IMR-90 (cell line): ENCODE data around the gene FAM3D. TPM values are rescaled to one million over a fixed set of nuclear protein-coding genes. Genes with fewer than 3 reads are reported as not detected.

Experiments used
- ATAC-seq: fragments of 200-7000 bp; cut with Tn5 transposase; 2 replicates; pipeline ENCODE4 v1.9.1; 2020; ENCODE audit warnings: low read depth, mild to moderate bottlenecking, moderate library complexity
- BruUV-seq: library from RNA; stranded (reverse); fragments of 400-500 nt; replicated peaks from 2 replicates; lab custom pipeline; 2021; lab: Mats Ljungman, UMichigan
- CTCF ChIA-PET: fragments of 300-600 bp; formaldehyde crosslinking; extraction: SDS; loops from one replicate; lab custom pipeline; 2021; ENCODE audit warnings: antibody characterized with exemption; lab: Yijun Ruan, JAX
- POLR2A ChIA-PET: fragments of 300-600 bp; sonication (Branson Sonifier 250); formaldehyde crosslinking; loops from one replicate; lab custom pipeline; 2022; ENCODE audit warnings: antibody characterized with exemption; ENCODE audit not compliant: unreplicated experiment; lab: Charles Lee
- DNase-seq: peaks from one replicate; pipeline ENCODE4 v3.0.0; 2013
- H2AFZ ChIP-seq: replicated peaks from 2 replicates; pipeline ENCODE3; 2013; ENCODE audit warnings: low read length, mild to moderate bottlenecking; ENCODE audit not compliant: poor library complexity
- H2AK5ac ChIP-seq: 2 replicates; pipeline ENCODE4 v1.6.1; 2013; ENCODE audit warnings: low read depth, low read length, inconsistent platforms
- H2AK9ac ChIP-seq: replicated peaks from 2 replicates; pipeline ENCODE3; 2013; ENCODE audit warnings: mild to moderate bottlenecking, low read depth, low read length, moderate library complexity; ENCODE audit not compliant: poor library complexity
- H2BK120ac ChIP-seq: 2 replicates; pipeline ENCODE4 v1.6.1; 2013; ENCODE audit warnings: low read depth, low read length, inconsistent platforms
- H2BK15ac ChIP-seq: 3 replicates; pipeline ENCODE4 v1.6.1; 2013; ENCODE audit warnings: low read depth, low read length, inconsistent platforms
- H2BK20ac ChIP-seq: 2 replicates; pipeline ENCODE4 v1.6.1; 2013; ENCODE audit warnings: low read depth, mild to moderate bottlenecking, inconsistent platforms, low read length, moderate library complexity
- H2BK5ac ChIP-seq: 2 replicates; pipeline ENCODE4 v1.6.1; 2013; ENCODE audit warnings: mild to moderate bottlenecking, low read depth, low read length, inconsistent platforms; ENCODE audit not compliant: poor library complexity, severe bottlenecking
- H3K14ac ChIP-seq: replicated peaks from 2 replicates; pipeline ENCODE4 v1.6.1; 2013; ENCODE audit warnings: low read depth, low read length, inconsistent platforms
- H3K18ac ChIP-seq: 2 replicates; pipeline ENCODE4 v1.6.1; 2013; ENCODE audit warnings: low read depth, low read length, control low read depth
- H3K23ac ChIP-seq: 2 replicates; pipeline ENCODE4 v1.6.1; 2013; ENCODE audit warnings: low read depth, low read length, inconsistent platforms
- H3K27ac ChIP-seq: 2 replicates; pipeline ENCODE4 v1.5.1; 2013; ENCODE audit warnings: mild to moderate bottlenecking, control low read depth, low read length; ENCODE audit not compliant: insufficient read depth
- H3K27me3 ChIP-seq: 2 replicates; pipeline ENCODE4 v1.6.1; 2013; ENCODE audit warnings: low read length; ENCODE audit not compliant: control insufficient read depth, insufficient read depth
- H3K36me3 ChIP-seq: 2 replicates; pipeline ENCODE4 v1.6.1; 2013; ENCODE audit warnings: low read length, mixed read lengths; ENCODE audit not compliant: control insufficient read depth, insufficient read depth
- H3K4ac ChIP-seq: 2 replicates; pipeline ENCODE4 v1.6.1; 2013; ENCODE audit warnings: low read depth, low read length, inconsistent platforms
- H3K4me1 ChIP-seq: 2 replicates; pipeline ENCODE4 v1.6.1; 2013; ENCODE audit warnings: low read length, mixed read lengths; ENCODE audit not compliant: control insufficient read depth, insufficient read depth
- H3K4me2 ChIP-seq: 2 replicates; pipeline ENCODE4 v1.6.1; 2013; ENCODE audit warnings: low read depth, mild to moderate bottlenecking, control low read depth, low read length, moderate library complexity
- H3K4me3 ChIP-seq: 2 replicates; pipeline ENCODE4 v1.5.1; 2013; ENCODE audit warnings: low read depth, mild to moderate bottlenecking, control low read depth, low read length, moderate library complexity; ENCODE audit not compliant: insufficient read depth
- H3K56ac ChIP-seq: 2 replicates; pipeline ENCODE4 v1.6.1; 2013; ENCODE audit warnings: low read length, inconsistent platforms; ENCODE audit not compliant: insufficient read depth; ENCODE audit errors: extremely low read depth
- H3K79me1 ChIP-seq, 2 experiments: 2 replicates each; pipeline ENCODE4 v1.6.1; 2013; ENCODE audit warnings: low read length in 2 of 2, inconsistent platforms in 1 of 2, low read depth in 1 of 2
- H3K9ac ChIP-seq: 2 replicates; pipeline ENCODE4 v1.6.1; 2013; ENCODE audit warnings: low read depth, low read length, control low read depth
- H3K9me1 ChIP-seq: 2 replicates; pipeline ENCODE4 v1.6.1; 2013; ENCODE audit warnings: low read length, inconsistent platforms; ENCODE audit not compliant: insufficient read depth
- H3K9me3 ChIP-seq: 2 replicates; pipeline ENCODE4 v1.6.1; 2013; ENCODE audit warnings: low read length; ENCODE audit not compliant: control insufficient read depth, insufficient read depth
- H4K20me1 ChIP-seq: 2 replicates; pipeline ENCODE4 v1.6.1; 2013; ENCODE audit warnings: low read length, inconsistent platforms; ENCODE audit not compliant: insufficient read depth
- H4K5ac ChIP-seq: 2 replicates; pipeline ENCODE4 v1.6.1; 2013; ENCODE audit warnings: mild to moderate bottlenecking, low read depth, low read length, control low read depth
- H4K8ac ChIP-seq, 2 experiments: 2 replicates each; pipeline ENCODE4 v1.6.1; 2013; ENCODE audit warnings: low read depth in 2 of 2, low read length in 2 of 2, control low read depth in 1 of 2, inconsistent platforms in 1 of 2
- H4K91ac ChIP-seq: 2 replicates; pipeline ENCODE4 v1.6.1; 2013; ENCODE audit warnings: low read depth, low read length, inconsistent platforms; ENCODE audit not compliant: insufficient read depth
- BHLHE40 ChIP-seq: fragments of 150-350 bp; IDR thresholded peaks from 2 replicates; pipeline ENCODE4 v1.6.1; 2016; ENCODE audit warnings: mild to moderate bottlenecking, low read depth, low read length
- CEBPB ChIP-seq: IDR thresholded peaks from 2 replicates; pipeline ENCODE4 v1.6.1; 2012; ENCODE audit warnings: low read depth, low read length, improper control_type of control experiment
- CHD1 ChIP-seq: IDR thresholded peaks from 2 replicates; pipeline ENCODE4 v1.6.1; 2012; ENCODE audit warnings: low read depth, low read length, improper control_type of control experiment
- MAZ ChIP-seq: IDR thresholded peaks from 2 replicates; pipeline ENCODE4 v1.6.1; 2012; ENCODE audit warnings: low read depth, mild to moderate bottlenecking, low read length, improper control_type of control experiment, moderate library complexity, borderline replicate concordance
- POLR2A ChIP-seq: IDR thresholded peaks from 2 replicates; pipeline ENCODE4 v1.6.1; 2012; ENCODE audit warnings: mild to moderate bottlenecking, low read depth, low read length
- RAD21 ChIP-seq: IDR thresholded peaks from 2 replicates; pipeline ENCODE4 v1.6.1; 2012; ENCODE audit warnings: low read length, improper control_type of control experiment
- RCOR1 ChIP-seq: IDR thresholded peaks from 2 replicates; pipeline ENCODE4 v1.6.1; 2012; ENCODE audit warnings: mild to moderate bottlenecking, low read length, improper control_type of control experiment; ENCODE audit not compliant: insufficient replicate concordance
- RFX5 ChIP-seq: IDR thresholded peaks from 2 replicates; pipeline ENCODE4 v1.8.0; 2012; ENCODE audit warnings: low read depth, mild to moderate bottlenecking, low read length, moderate library complexity
- SMC3 ChIP-seq: fragments of 150-350 bp; IDR thresholded peaks from 2 replicates; pipeline ENCODE4 v1.6.1; 2016; ENCODE audit warnings: low read depth, mild to moderate bottlenecking, antibody characterized with exemption, low read length, moderate library complexity
- WGBS, 2 experiments: methylation state at CpG; one replicate each; pipeline versions ENCODE4 v1.1.5 to v1.1.7; 2013; ENCODE audit warnings: missing lambda C conversion rate in 2 of 2; ENCODE audit not compliant: insufficient read length in 1 of 2; ENCODE audit errors: extremely low coverage in 2 of 2; 5-methylcytosine and 5-hydroxymethylcytosine counted together
- dilution Hi-C: fragments of 300-500 bp; cut with HindIII; formaldehyde crosslinking; loops from one replicate; pipeline ENCODE4 v1.14.3; 2018; ENCODE audit warnings: low sequenced_read_pairs; ENCODE audit not compliant: unreplicated experiment
- in situ Hi-C: fragments of 300-500 bp; cut with MboI; formaldehyde crosslinking; loops from 3 replicates; pipeline ENCODE4 v1.14.3; 2019; ENCODE audit warnings: low sequenced_read_pairs, inconsistent platforms, mixed read lengths
- intact Hi-C: fragments of 100-400 bp; cut with micrococcal nuclease; formaldehyde crosslinking; loops from 2 replicates; pipeline ENCODE4 v1.10.0; 2022
- polyA plus RNA-seq, 3 experiments: library from polyadenylated mRNA; depleted of rRNA; stranded (reverse); fragments of >200 nt; gene quantifications; 2 replicates each; pipeline ENCODE4 v1.2.3, GENCODE V29; 2012; ENCODE audit warnings: low replicate concordance in 1 of 3
- total RNA-seq: library from RNA; depleted of rRNA; stranded (reverse); fragments of >200 nt; gene quantifications from 2 replicates; pipeline ENCODE4 v1.2.3, GENCODE V29; 2012
- TF ChIP-seq, protein P1 (sequence below): conservative IDR thresholded peaks from 2 replicates; pipeline ENCODE4 v1.5.1; 2012; ENCODE audit warnings: mild to moderate bottlenecking, low read depth, low read length, improper control_type of control experiment
- TF ChIP-seq, protein P2 (sequence below): fragments of 150-350 bp; IDR thresholded peaks from 2 replicates; pipeline ENCODE4 v1.6.1; 2017; ENCODE audit warnings: mild to moderate bottlenecking, antibody characterized with exemption, low read length, low read depth

The FAM3D gene
- total and polyA plus RNA-seq, 2 of the 4 experiments (the other 2 are of a cell fraction), result not detected

- no peak overlapping the region for H3K56ac ChIP-seq
- peak overlapping the region; percentile 93 for H2BK120ac ChIP-seq
- TF ChIP-seq, protein P1, sequence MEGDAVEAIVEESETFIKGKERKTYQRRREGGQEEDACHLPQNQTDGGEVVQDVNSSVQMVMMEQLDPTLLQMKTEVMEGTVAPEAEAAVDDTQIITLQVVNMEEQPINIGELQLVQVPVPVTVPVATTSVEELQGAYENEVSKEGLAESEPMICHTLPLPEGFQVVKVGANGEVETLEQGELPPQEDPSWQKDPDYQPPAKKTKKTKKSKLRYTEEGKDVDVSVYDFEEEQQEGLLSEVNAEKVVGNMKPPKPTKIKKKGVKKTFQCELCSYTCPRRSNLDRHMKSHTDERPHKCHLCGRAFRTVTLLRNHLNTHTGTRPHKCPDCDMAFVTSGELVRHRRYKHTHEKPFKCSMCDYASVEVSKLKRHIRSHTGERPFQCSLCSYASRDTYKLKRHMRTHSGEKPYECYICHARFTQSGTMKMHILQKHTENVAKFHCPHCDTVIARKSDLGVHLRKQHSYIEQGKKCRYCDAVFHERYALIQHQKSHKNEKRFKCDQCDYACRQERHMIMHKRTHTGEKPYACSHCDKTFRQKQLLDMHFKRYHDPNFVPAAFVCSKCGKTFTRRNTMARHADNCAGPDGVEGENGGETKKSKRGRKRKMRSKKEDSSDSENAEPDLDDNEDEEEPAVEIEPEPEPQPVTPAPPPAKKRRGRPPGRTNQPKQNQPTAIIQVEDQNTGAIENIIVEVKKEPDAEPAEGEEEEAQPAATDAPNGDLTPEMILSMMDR, result no peak
- TF ChIP-seq MAZ, result no peak
- TF ChIP-seq RCOR1, result no peak
- TF ChIP-seq CHD1, result no peak
- TF ChIP-seq, protein P2, sequence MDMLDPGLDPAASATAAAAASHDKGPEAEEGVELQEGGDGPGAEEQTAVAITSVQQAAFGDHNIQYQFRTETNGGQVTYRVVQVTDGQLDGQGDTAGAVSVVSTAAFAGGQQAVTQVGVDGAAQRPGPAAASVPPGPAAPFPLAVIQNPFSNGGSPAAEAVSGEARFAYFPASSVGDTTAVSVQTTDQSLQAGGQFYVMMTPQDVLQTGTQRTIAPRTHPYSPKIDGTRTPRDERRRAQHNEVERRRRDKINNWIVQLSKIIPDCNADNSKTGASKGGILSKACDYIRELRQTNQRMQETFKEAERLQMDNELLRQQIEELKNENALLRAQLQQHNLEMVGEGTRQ, result no peak
- no peak for TF ChIP-seq POLR2A
- TF ChIP-seq RFX5, result no peak
- TF ChIP-seq RAD21, result no peak
- TF ChIP-seq CEBPB, result no peak
- TF ChIP-seq SMC3, result no peak
- no peak for TF ChIP-seq BHLHE40
- peak overlapping the region in 1 of 2 experiments; percentile 44; a peak in 1 of 4 replicates for H4K8ac ChIP-seq
- no peak overlapping the region for H3K27ac ChIP-seq
- CTCF ChIA-PET, result interaction anchor here (0.8 to 2.4 kb wide), 5 partner anchors 9 to 414 kb away, joined by 3 to 14 read pairs (median 4); no protein-coding TSS in a partner anchor
- peak overlapping the region; percentile 42; the same call in 1 of the 2 replicates for H3K23ac ChIP-seq
- WGBS, 2 experiments, result no CpG with 5 or more reads among the region's 4 CpGs
- no peaks in the 10 kb centered on the region for H3K27me3 ChIP-seq
- H3K9ac ChIP-seq, result no peak overlapping the region
- peak overlapping the region; percentile 68 for H2AFZ ChIP-seq
- no peaks in the 10 kb centered on the region for H3K36me3 ChIP-seq
- peak; percentile 40 for ATAC-seq
- H3K4ac ChIP-seq, result peak overlapping the region; percentile 79
- POLR2A ChIA-PET, result no interaction called here
- dilution Hi-C loops (no loop called here), in situ Hi-C loops (loop anchor here (25.0 kb wide), 1 partner anchor 1173 kb away; no protein-coding TSS in a partner anchor), intact Hi-C loops (no loop called here)
- H2BK20ac ChIP-seq, result peak overlapping the region; percentile 79
- peak; percentile 45 for DNase-seq
- no peaks in the 10 kb centered on the region for H3K9me3 ChIP-seq
- peak overlapping the region; percentile 83 for H2AK5ac ChIP-seq
- H3K79me1 ChIP-seq, result no peaks in the 10 kb centered on the region
- H3K18ac ChIP-seq, result no peak overlapping the region
- no peak overlapping the region for H2BK5ac ChIP-seq
- peaks cover 7% of the 10 kb centered on the region; the same call in 1 of the 2 replicates for H3K4me1 ChIP-seq
- no peak overlapping the region for H3K4me3 ChIP-seq
- no peaks in the 10 kb centered on the region for H4K20me1 ChIP-seq
- H4K5ac ChIP-seq, result no peak overlapping the region; the same call in 1 of the 2 replicates
- H3K14ac ChIP-seq, result peak overlapping the region; percentile 46
- BruUV-seq, result no TSS peak
- H4K91ac ChIP-seq, result peak overlapping the region; percentile 34; the same call in 1 of the 2 replicates
- H2AK9ac ChIP-seq, result peak overlapping the region; percentile 79
- H2BK15ac ChIP-seq, result peak overlapping the region; percentile 80; the same call in 1 of the 3 replicates
- peak overlapping the region; percentile 23; the same call in 1 of the 2 replicates for H3K4me2 ChIP-seq
- no peaks in the 10 kb centered on the region; the same call in 1 of the 2 replicates for H3K9me1 ChIP-seq
Measured at GRCh38 chr3:58639001-58639400, 27.6 kb downstream of the FAM3D start.
